ENCODE data around the gene ARHGAP45. TPM values are rescaled to one million over a fixed set of nuclear protein-coding genes. Genes with fewer than 3 reads are reported as not detected.

ARHGAP45 gene
- total RNA-seq, 2 donors from 2014 or later, result 27.4 to 37.9 TPM

DNA sequence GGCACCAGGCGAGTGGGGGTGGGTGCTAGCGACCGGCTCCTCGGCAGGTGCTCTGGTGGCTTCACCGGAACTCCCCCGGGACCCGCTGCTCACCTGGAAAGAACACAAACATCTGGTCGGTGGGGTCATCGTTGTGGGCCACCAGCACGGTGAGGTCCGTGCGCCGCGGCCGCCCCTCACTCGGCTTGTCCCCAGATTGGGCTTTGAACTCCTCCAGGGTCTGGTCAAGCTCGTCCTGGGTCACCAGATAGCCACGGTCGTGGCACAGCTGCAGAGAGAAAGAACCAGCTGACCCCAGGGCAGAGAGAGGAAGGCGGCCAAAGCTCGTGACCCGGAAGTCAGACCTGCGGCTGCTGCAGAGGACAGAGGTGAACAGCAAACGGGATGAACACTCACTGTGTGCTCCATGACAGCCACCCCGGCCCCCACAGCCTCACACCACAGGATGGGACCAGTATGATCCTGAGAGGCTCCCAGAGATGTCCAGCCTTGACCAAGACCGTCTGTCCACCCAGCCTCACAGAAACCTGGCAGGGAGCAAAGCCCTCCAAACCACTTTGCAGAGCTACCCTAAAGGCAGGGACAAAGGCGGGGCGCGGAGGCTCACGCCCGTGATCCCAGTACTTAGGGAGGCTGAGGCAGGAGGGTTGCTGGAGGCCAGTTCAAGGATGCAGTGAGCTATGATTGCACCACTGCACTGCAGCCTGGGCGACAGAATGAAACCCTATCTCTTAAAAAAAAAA is 27.0 kb downstream of the ARHGAP45 start:
- Histone ChIP-seq H3K9me3 (no peaks in the 10 kb centered on the region), H3K27ac (no peak overlapping the region), H3K4me3 (peak overlapping the region; percentile 99), H3K4me1 (peaks cover 17% of the 10 kb centered on the region), H3K27me3 (no peaks in the 10 kb centered on the region), H3K36me3 (peaks cover 5% of the 10 kb centered on the region), H3K9ac (ENCODE audit: low read depth in 2 of 2, low read length in 2 of 2) (peak overlapping the region; percentile 56 to 89)
- TF ChIP-seq, protein P1, sequence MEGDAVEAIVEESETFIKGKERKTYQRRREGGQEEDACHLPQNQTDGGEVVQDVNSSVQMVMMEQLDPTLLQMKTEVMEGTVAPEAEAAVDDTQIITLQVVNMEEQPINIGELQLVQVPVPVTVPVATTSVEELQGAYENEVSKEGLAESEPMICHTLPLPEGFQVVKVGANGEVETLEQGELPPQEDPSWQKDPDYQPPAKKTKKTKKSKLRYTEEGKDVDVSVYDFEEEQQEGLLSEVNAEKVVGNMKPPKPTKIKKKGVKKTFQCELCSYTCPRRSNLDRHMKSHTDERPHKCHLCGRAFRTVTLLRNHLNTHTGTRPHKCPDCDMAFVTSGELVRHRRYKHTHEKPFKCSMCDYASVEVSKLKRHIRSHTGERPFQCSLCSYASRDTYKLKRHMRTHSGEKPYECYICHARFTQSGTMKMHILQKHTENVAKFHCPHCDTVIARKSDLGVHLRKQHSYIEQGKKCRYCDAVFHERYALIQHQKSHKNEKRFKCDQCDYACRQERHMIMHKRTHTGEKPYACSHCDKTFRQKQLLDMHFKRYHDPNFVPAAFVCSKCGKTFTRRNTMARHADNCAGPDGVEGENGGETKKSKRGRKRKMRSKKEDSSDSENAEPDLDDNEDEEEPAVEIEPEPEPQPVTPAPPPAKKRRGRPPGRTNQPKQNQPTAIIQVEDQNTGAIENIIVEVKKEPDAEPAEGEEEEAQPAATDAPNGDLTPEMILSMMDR (IDR thresholded peaks at IDR 0.05), result no peak
- intact Hi-C loops (cut with DNase I), result no loop called here
- no peak for DNase-seq

GRCh38 chr19:1094655-1094977 is 27.6 kb downstream of the ARHGAP45 start:
- peaks cover 17% of the 10 kb centered on the region for H3K4me1 ChIP-seq
- TF ChIP-seq, protein P1 (IDR thresholded peaks at IDR 0.05), result no peak
- peak overlapping the region; percentile 99 for H3K4me3 ChIP-seq
- intact Hi-C loops (cut with DNase I), result no loop called here
- no peak for DNase-seq
- H3K27ac ChIP-seq, result peak overlapping the region; percentile 40
- peaks cover 5% of the 10 kb centered on the region for H3K36me3 ChIP-seq
- no peaks in the 10 kb centered on the region for H3K27me3 ChIP-seq
- H3K9me3 ChIP-seq, result no peaks in the 10 kb centered on the region
- H3K9ac ChIP-seq (ENCODE audit: low read depth in 2 of 2, low read length in 2 of 2), result peak overlapping the region; percentile 89 to 90

- TF ChIP-seq, protein P1 (IDR thresholded peaks at IDR 0.05), result no peak
- Histone ChIP-seq H3K9me3 (no peaks in the 10 kb centered on the region), H3K27ac (peak within 1 kb of the TSS; percentile 40), H3K9ac (ENCODE audit: low read depth in 2 of 2, low read length in 2 of 2) (peak within 1 kb of the TSS; percentile 89 to 90), H3K27me3 (no peaks in the 10 kb centered on the region), H3K4me3 (peak within 1 kb of the TSS; percentile 99), H3K36me3 (peaks cover 5% of the 10 kb centered on the region), H3K4me1 (peaks cover 17% of the 10 kb centered on the region)
- intact Hi-C loops (cut with DNase I), result no loop called here
- peak; percentile 98 for DNase-seq
Observed at GRCh38 chr19:1094978-1095701, 28.2 kb downstream of the ARHGAP45 start, which contains the start of gene POLR2E. TSS of gene POLR2E (minus strand) at chr19:1095375. CDS start at chr19:1095315, 60 bp downstream.

- Histone ChIP-seq H3K9ac (ENCODE audit: low read depth in 2 of 2, low read length in 2 of 2) (peak overlapping the region in 1 of 2 donors; percentile 61), H3K4me3 (no peak overlapping the region), H3K27ac (peak overlapping the region; percentile 22), H3K4me1 (peaks cover 22% of the 10 kb centered on the region), H3K36me3 (no peaks in the 10 kb centered on the region), H3K27me3 (no peaks in the 10 kb centered on the region), H3K9me3 (no peaks in the 10 kb centered on the region)
- DNase-seq, result no peak
- TF ChIP-seq, protein P1 (IDR thresholded peaks at IDR 0.05), result no peak
- intact Hi-C loops (cut with DNase I), result no loop called here
Observed at GRCh38 chr19:1097810-1098176, 30.8 kb downstream of the ARHGAP45 start.

GRCh38 chr19:1098177-1099051 is 31.4 kb downstream of the ARHGAP45 start:
- Histone ChIP-seq H3K4me1 (peaks cover 28% of the 10 kb centered on the region), H3K4me3 (no peak overlapping the region), H3K27ac (peak overlapping the region; percentile 31), H3K27me3 (no peaks in the 10 kb centered on the region), H3K9ac (ENCODE audit: low read depth in 2 of 2, low read length in 2 of 2) (peak overlapping the region; percentile 3 to 61), H3K36me3 (no peaks in the 10 kb centered on the region), H3K9me3 (no peaks in the 10 kb centered on the region)
- TF ChIP-seq, protein P1 (IDR thresholded peaks at IDR 0.05), result no peak
- peak; percentile 33 for DNase-seq
- intact Hi-C loops (cut with DNase I), result no loop called here
